Stimulated activated CD8-positive, alpha-beta memory T cell treated with anti-CD3 and anti-CD28 coated beads, Interleukin-7, amount 100 ng/mL, for 24 hours (primary cell): ENCODE measurements around the gene TNS4.
A peak's percentile ranks its signal among the peaks of the same experiment; 100 is the strongest.

Source experiments
- DNase-seq: peaks from one replicate; pipeline ENCODE4 v3.0.0-alpha.2; 2020; ENCODE audit warnings: low read depth

Gene TNS4

DNA sequence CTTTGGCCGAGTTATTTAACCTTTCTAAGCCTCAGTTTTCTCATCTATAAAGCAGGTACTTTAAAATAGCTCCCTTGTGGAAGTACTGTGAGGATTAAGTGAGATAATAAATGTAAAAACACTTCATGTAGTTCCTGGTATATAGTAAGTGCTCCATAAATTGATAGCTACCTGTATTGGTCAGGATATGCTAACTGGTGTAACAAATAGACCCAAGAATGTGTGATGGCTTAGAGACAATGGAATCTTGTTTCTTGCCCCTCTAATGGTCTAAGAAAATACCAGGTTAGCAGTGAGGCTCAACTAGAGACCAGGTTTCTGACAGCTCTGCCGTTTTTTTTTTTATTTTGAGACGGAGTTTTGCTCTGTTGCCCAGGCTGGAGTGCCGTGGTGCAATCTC, 34.0 kb upstream of the TNS4 start:
- DNase-seq: no peak

DNA sequence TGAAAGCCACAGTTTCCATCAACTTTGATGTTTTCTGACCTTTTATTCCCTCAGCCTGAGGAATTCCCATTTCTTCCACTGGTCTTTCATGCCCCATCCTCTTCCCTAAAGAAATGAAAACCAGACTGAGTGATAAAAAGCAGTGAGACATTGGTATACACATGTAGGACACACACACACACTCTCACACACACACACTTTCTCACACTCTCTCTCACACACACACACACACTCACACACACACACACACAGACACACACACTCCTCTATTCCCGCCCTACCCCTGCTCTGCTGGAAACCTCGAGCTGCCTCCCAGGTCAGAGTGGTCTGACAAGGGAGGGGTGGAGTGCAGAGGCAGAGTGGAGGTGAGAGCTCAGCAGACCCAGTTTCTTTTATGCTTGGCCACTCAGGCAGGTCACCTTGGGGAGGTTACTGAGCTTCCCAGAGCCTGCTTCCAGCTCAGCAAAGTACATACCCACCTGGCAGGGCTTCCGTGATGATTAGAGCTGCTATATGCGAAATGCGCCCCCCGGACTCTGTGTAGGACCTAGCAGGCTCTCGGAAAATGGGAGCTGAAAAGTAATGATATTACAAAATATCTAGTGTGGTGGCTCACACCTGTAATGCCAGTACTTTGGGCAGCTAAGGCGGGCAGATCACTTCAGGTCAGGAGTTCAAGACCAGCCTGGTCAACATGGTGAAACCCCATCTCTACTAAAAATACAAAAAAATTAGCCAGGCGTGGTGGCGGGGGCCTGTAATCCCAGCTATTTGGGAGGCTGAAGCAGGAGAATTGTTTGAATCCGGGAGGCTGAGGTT, 33.2 kb upstream of the TNS4 start:
- no peak for DNase-seq

DNA sequence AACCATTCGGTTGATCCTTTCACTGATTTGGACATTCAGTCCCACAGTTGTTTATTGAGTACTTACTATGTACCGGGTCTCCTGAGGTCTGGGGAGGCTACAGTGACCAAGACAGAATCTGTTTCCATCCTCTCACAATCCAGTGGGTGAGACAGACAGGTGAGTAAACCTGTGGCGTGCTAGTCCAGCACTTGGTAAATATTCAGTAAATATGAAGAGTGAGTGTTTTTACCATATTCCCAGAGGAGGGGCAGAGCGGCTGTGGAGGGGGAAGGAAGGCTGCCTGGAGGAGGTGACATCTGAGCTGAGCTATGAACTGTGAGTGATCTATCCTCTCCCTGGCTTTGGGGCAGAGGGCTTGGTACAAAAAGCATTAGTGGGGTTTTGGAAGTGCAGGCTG, 32.5 kb upstream of the TNS4 start:
- no peak for DNase-seq

DNA sequence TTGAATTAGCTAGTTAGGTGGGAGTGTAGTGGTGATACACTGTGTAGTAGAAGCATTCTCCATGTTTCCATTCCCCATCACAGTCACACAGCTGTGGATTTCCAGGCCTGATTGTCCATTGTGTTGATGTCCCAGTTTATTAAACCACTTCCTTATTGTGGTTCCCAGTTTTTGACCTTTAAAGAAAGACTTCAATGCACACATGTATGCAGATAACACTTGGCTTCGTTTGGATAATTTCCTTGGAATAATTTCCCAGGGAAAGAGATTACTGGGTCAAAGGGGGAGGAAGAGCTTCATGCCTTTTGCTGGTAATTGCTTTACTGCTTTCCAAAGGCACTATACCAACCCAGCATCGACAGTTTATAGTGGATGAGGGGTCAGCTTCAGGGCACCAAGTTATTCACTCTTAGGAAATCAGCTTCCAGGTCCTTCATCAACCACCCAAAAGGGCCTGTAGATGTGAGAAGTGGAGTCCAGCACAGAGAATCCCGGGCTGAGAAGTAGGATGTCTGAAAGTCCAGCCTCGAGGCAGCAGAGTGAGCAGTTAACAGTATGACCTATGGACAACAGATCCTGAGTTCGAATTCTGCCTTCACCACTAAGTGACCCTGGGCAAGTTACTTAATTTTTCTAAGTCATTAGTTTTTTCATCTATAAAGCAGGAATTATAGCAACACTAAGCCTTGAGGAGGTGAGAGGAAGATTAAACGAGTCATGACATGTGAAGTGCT, 31.3 kb upstream of the TNS4 start:
- no peak for DNase-seq

DNA sequence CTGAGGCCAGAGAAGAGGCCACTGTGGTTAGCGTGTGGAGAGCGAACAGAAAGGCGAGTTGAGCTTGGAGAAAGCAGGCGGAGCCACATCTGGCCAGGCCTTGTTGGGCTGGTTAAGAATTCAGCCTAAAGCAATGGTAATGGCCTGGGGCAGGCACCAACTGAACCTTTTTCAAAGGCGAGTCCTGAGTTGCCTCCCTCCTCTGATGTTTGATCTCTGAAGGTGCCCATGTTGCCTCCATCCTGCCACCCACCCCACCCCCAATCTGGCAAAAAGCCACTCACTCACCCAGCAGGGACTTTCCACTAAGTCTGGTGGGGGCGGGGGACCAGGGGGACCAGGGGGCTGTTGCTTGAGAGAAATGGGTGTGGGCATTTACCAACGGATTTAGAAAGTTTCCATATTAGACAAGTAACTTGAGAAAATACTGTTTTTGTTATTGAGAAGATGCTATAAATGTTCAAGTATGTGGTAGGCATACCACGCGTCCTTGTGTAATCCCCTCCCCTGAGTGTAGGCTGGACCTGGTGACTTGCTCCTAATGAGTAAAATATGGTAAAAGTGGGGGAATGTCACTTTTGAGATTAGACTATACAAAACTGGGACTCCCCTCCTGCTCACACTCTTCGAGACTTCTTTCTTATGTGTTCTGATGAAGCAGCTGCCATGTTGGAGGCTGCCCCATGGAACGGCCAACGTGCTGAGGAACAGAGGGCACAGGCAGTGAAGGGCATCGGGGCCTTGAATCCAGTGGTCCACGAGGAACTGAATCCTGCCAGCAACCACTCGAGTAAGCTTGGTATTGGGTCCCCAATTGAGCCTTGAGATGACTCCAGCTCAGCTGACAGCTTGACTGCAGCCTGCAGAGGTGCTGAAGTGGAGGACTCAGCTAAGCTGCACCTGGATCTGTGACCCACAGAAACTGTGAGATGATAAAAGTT, 29.9 kb upstream of the TNS4 start:
- DNase-seq: peak; percentile 70

DNA sequence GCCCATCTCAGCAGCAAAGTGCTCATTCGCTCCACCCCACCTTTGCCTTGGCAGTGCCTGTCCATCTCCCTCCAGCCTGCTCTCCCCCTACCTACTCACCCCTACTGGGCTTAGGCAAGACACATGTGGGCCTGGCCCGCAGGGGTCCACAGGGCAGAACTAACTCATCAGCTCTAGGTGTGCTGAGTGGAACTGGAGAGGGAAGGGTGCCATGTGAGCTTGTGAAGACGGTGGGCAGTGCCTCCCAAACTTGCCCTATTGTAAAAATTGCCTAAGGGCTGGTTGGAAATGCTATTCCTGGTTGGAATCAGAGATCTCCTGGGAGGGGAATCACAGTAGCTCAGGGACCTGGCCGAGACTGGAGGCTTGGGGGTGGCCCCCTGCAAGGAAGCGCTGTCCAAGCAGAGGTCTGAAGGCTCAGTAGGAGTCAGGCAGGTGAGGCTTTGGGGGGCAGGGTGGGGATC, 29.1 kb upstream of the TNS4 start:
- no peak for DNase-seq

DNA sequence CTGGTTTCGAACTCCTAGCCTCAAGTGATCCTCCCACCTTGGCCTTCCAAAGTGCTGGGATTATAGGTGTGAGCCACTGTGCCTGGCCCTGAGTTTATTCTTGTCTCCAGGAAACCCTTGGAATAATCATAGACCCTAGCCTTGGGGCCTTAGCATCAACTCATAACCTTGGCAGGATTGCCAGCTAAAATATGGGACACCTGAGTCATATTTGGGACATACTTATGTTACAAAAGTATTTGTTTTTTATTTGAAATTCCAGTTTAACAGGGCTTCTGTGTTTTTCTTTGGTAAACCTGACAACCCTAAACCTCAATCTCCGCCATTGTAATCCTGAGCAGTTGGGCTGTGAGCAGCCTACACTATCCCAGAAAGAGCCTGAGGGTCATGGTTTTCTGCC, 28.6 kb upstream of the TNS4 start:
- DNase-seq: no peak

DNA sequence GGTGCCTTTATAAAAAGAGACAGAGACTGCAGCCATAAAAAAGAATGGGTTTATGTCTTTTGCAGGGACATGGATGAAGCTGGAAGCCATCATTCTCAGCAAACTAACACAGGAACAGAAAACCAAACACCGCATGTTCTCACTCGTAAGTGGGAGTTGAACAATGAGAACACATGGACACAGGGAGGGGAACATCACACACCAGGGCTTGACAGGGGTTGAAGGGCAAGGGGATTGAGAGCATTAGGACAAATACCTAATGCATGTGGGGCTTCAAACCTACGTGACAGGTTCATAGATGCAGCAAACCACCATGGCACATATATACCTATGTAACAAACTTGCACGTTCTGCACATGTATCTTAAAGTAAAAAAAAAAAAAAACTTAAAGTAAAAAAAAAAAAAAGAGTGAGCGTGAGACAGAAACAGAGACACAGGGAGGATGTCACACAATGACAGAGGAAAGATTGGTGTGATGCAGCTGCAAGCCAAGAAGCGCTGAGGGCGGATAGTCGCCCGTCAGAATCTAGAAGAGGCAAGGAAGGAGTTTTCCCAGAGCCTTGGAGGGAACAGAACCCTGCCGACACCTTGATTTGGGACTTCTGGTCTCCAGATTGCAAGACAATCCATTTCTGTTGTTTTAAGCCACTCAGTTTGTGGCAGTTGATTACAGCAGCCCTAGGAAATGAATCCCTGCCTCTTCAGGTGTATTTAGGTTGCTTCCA, 27.4 kb upstream of the TNS4 start:
- no peak for DNase-seq

DNA sequence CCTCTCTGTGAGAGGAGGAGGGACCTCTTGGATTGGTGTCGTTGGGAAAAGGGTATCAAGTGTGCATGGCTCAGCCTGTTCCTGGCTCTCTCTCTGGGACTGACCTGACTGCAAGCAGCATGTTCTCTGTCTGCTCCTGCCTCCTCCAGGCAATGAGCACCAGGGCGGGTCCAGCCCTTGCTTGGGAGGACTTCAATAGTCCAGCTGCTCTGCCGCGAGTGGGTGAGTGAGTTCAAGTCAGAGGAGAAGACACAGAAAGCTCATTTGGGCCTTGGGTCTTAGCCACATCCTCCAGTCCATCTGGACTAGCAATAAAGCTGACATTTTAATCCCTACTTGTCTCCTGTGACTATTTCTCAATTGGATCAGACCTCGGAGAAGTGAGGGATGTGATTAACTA, 25.2 kb upstream of the TNS4 start:
- DNase-seq: no peak

DNA sequence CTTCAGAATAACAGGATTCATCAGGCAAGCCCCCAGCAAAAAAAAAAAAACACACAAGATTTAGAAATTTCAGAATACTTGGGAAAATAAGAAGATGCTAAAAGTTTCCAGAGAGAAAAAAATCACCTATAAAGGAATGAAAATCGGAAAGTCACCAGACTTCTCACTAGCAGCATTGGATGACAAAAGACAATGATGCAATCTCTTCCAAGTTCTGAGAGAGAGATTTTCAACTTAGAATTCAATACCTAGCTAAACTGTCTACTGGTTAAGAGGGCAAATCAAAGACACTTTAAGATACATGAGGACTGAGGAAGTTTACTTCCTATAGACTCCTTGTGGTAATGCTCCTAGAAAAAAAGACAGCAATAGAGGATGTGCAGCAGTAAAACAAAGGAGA, 23.9 kb upstream of the TNS4 start:
- DNase-seq: no peak

DNA sequence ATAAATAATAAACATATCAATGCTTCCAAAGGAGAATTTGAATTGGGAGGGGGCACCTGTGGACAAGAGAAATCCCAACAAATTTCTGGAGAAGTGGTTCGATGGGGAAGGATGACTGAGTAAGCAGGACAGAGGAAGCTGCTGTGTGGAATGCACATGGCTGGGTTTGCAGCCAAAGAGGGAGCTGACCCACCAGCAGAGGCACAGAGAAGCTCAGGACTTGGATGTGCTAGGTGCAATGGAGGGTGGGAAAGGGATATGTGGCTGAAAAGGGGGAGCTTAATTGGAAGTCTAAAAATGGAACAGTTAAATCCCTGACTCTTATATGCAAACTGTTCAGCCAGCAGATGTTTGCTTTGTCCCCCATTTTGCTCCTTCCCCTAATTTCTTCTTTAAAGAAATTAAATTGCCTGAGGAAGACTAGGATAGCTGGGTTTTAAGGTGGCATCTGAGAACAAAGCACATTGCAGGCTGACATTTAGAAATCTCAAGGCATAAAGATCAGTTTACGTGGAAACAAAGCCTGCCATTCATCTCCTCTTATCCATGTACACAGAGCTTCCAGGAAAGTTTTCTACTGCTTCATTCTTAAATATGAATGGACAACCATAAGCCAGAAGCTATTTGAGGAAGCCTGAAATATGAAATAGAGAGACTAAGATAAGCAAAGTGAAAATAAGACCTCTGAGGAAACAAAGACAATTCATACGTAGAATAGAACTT, 23.0 kb upstream of the TNS4 start:
- no peak for DNase-seq

DNA sequence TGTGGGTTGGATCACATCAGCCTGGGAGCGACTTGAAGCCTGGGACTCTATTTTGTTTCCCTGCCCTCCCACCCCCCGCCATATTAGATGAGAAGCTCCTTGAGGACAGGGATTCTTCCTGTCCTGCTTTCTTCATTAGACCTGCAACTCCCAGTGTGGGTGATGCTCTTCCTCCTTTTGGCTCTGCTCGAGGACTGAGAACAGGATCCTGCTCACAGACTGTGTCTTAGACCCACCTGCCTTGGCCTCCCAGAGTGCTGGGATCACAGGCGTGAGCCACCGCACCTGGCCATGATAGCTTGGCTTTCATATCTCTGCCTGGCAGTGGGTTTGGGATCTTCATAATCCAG, 21.5 kb upstream of the TNS4 start:
- DNase-seq: no peak

DNA sequence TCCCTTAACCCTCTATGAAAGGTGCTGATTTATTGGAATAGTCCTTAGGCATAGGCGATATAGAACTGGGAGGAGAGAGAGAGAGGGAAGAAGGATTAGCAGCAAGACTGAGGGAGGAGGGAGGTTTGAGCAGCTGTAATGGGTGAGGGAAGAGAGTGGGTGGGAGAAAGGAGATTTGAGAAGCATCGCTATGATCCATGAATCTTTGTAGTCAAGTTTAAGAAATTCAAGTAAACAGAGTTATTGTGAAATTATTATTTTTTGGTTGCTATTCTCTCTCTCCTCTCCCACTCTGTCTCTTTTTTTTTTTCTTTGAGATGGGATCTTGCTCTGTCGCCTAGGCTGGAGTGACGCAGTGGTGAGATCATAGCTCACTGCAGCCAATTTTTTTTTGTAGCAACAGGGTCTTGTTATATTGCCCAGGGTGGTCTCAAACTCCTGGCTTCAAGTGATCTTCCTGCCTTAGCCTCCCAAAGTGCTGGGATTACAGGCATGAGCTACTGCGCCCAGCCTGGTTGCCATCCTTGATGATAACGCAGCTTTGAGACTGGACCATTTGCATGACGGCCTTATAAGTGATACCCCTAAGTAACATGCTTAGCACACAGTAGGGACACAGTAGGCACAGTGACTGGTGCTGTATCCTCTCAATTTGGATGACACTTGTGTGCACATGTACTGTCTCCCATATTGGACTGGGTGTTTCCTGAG, 21.0 kb upstream of the TNS4 start:
- no peak for DNase-seq

DNA sequence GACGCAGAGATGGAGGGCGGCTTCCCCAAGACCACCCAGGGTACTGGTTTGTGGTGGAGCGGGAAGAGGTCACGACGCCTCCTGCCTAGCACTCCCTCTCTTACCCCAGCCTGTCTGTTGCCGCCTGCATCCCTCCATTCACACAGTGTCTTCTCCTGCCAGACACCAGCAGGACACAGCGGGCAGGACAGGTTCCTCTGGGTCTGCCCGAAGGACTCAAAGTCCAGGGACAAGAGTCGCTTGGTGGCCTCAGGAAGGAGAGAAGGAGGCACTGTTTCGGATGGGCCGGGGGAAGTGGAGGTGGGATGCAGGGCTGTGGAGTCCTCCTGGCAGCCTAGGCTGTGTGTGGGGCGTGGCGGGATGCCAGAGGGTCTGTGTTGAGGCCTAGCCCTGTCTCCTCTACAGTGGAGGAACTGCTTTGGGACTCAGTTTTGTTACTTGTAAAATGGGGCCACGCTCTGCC, 19.6 kb upstream of the TNS4 start:
- DNase-seq: no peak

DNA sequence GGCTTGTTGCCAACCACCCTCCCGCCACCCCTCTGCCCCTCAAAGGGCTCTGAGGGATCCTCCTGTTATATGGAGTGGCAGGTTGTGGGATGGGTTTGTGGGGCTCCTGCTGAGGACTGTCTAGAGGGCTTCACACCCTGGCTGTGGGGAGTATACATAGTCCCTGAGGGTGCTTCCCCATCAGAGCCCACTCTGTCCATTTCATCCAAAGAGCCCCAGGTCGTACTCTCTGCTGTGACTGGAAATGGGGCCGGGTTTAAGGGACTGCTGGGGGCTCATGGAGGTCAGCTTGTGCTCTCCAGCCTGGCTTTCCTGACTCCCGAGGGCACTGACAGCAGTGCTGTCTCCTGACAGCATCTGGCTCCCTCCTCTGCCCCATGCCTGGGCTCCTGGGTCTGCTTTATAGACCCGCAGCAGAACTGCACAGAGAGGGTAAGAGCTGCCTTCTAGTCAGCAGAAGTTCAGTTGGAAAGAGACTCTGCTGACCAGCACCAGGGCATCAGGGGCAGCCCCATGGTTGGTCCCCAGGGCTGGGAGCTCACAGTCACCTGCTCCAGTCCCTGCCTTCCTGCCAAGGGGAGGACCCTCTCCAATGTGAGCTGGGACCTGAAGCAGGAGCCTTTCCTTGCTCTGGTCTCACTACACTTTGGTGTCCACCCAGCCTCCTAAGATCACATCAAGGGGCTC, 17.8 kb upstream of the TNS4 start:
- DNase-seq: no peak

DNA sequence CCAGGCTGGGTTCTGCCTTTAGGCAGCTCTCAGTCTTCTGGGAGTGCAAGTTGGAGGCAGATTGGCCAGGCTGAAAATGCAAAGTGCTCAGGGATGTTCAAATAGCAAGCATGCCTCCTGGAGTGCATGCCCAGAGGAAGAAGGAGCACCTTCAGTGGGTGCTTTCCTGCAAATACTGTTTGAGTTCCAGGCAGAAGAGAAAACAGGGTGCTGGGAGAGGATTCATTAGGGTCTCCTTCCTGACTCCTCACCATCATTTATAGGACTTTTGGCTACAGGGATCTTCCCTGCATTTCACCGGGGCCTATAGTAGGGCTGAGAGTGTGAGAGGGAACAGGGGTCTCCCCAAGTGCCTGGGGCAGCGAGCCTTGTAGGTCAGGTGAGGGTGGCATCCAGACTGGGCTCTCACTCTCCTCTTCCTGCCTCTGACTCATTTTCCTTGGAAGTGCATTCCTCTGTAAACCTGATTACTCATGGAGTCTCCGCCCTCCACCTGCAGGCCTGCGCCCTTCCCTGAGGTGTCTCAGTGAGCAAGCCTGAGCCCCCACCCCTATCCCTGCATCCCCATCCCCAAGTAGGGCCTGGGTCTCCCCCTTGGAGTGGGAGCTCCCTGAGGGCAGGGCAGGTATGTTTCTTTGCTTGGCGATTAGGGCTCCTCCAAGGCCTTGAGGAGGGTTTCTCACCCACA, 17.1 kb upstream of the TNS4 start:
- no peak for DNase-seq

DNA sequence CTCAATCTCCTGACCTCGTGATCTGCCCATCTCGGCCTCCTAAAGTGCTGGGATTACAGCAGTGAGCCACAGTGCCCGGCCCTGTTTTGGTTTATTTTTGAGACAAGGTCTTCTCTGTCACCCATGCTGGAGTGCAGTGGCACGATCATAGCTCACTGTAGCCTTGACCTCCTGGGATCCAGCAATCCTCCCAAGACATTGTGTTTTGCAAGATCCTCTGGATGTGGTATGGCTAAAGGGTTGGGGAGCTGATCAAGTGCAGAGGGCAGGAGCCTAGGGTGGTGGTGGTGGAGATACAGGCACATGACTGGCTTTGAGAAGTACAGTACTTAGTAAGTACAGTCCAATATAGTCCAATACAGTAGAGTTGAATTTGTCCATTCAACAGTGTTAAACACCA, 16.6 kb upstream of the TNS4 start:
- no peak for DNase-seq

DNA sequence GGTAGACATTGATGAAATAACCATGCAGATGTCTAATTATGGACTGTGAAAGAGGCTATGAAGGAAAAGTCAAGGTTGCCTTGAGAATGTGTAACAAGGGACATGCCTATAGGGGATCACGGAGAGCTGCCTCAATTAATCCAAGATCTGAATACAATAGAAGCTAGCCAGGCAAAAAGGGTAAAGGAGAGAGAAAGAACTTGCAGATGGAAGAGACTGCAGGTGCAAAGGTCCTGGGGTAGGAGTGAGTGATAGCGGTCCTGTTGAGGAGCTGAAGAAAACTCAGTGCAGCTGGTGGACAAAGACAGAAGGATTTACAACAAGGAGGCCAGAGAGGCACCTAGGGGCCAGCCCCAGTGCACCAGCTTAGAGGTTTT, 15.9 kb upstream of the TNS4 start:
- no peak for DNase-seq

DNA sequence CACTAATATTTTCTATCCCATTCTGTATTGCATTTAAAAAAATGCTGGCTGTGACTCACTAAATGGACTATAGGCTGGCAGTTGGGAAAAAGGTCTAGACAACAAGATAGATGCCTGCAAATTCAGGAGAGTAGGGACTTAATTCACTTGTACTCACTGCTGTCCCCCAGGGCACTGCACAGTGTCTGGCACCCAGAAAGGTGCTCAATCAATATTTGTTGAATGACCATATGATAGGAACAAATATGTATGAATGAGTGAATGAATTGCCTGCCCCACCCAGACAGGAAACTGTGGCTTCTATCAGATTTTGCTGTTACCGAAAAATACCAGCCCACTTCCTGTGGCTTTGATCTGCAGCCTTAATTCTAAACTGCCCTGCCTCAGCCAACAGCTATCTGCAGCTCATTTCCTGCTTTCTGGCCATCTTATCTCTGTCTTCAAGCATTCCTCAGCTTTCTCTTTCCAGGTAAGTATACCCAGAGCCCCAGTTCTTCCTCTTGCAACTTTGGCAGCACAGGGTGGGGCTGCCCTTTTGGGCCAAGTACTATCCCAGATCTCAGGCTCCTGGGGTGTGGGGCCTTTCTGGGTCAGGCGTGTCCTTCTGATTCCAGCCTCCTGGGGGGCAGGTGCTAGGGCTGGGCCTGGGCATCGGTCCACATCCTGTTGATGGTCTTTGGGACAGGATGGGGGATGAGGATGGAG, 15.3 kb upstream of the TNS4 start:
- DNase-seq: no peak
